GM06990 (cell line): ENCODE measurements around the gene AGPS.

Source experiments
- DNase-seq: peaks from one replicate; pipeline ENCODE4 v3.0.0-alpha.2; 2011; ENCODE audit not compliant: insufficient read length; ENCODE audit errors: extremely low read depth
- H3K27me3 ChIP-seq: replicated peaks from 2 replicates; pipeline ENCODE4 v1.6.0; 2011; ENCODE audit warnings: low read length; ENCODE audit not compliant: control insufficient read depth, insufficient read depth
- H3K36me3 ChIP-seq: 2 replicates; pipeline ENCODE4 v1.5.1; 2011; ENCODE audit warnings: low read length; ENCODE audit not compliant: control insufficient read depth, insufficient read depth
- H3K4me3 ChIP-seq: replicated peaks from 2 replicates; pipeline ENCODE4 v1.5.1; 2011; ENCODE audit warnings: low read depth, mild to moderate bottlenecking, control low read depth, low read length
- TF ChIP-seq, protein P1 (sequence below): IDR thresholded peaks from 2 replicates; pipeline ENCODE4 v1.5.1; 2011; ENCODE audit warnings: low read length, control low read depth, mild to moderate bottlenecking, inconsistent platforms; ENCODE audit not compliant: insufficient read depth, poor library complexity, severe bottlenecking

AGPS gene

DNA sequence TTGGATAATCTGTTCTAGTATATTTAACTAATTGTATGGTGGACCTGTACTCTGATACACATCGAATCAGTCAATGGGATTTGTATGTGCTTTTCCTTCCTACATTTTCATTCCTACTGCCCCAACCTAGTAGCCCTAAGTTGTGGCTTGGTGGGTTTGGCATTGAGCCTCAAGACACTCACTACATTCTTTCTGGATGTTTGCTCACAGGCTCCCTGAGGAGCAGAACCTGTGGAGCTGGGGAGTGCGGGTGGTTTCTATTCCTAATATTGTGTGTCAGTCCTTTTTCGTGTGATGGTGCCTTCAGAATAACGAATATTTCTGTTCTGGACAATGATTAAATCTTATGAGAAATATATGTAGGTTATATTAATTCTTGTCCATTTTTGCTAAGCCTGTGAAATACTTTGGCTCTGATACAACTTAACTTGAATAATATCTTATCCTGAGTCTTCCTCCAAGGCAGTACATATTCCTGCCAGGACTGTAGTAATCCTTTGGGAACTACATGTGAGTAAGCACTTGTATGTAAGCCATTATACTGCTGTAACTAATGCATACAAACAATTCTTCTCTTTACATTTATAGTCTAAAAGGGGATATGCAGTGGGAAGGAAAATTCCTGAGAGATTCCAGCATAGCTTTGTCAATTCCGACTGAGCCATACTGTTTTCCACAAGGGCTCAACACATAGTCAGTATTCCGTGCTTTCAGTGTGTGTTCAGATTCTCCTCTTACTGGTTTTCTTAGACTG, 150.6 kb downstream of the AGPS start:
- TF ChIP-seq, protein P1, sequence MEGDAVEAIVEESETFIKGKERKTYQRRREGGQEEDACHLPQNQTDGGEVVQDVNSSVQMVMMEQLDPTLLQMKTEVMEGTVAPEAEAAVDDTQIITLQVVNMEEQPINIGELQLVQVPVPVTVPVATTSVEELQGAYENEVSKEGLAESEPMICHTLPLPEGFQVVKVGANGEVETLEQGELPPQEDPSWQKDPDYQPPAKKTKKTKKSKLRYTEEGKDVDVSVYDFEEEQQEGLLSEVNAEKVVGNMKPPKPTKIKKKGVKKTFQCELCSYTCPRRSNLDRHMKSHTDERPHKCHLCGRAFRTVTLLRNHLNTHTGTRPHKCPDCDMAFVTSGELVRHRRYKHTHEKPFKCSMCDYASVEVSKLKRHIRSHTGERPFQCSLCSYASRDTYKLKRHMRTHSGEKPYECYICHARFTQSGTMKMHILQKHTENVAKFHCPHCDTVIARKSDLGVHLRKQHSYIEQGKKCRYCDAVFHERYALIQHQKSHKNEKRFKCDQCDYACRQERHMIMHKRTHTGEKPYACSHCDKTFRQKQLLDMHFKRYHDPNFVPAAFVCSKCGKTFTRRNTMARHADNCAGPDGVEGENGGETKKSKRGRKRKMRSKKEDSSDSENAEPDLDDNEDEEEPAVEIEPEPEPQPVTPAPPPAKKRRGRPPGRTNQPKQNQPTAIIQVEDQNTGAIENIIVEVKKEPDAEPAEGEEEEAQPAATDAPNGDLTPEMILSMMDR = no peak
- H3K36me3 ChIP-seq = no peaks in the 10 kb centered on the region
- no peaks in the 10 kb centered on the region for H3K27me3 ChIP-seq
- no peak for DNase-seq
- no peak overlapping the region for H3K4me3 ChIP-seq

DNA sequence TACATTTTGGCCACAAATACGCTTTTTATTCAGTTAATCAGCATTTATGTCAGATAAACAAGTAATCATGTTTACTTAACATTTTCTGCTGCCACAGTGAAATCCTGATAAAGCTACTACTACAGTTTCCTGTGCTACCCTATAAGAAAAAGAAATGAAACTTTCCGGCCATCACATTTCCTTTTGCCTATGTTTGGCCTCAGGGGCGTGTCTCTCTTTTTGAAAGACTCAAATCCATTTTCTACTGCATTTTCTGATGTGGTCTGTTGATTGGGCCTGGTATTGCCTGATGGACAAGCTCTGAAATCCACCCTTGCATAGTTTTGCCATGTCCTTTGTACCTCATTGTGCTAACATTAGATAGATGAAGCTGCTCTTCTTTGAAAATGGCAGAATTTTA, 152.6 kb downstream of the AGPS start:
- TF ChIP-seq, protein P1 = no peak

DNA sequence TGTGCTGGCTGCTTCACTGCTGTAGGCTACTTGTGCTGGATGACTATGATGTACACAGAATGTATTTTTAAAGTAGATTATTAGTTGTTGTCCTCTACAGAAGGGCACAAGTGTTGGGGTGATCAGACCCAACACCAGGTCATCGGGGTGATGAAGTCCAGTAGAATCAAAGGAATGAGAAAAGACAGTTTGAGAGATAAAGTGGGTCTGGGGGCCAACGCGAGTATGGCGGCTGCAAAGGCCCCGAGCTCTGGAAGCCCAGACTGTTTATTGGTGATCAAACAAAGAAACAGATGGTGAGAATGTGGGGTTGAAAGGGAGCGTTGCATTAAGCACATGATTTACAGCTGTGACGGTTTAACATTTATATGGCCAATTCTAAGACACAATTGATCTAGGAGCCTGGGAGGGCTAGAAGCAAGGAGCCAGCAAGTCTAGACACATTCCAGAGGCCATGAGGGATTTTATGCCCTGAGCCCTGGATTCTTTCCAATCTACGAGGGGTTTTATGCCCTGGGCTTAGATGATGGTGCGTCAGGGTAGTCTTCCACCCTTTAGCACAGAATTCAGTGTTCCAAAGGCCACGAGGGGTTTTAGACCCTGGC, 153.5 kb downstream of the AGPS start:
- Histone ChIP-seq H3K36me3 (no peaks in the 10 kb centered on the region), H3K27me3 (no peaks in the 10 kb centered on the region), H3K4me3 (no peak overlapping the region)
- no peak for DNase-seq
- TF ChIP-seq, protein P1 = no peak

More for the DNA sequence above, 152.6 kb downstream of the AGPS start:
- DNase-seq = peak; percentile 19
- Histone ChIP-seq H3K4me3 (no peak overlapping the region), H3K27me3 (no peaks in the 10 kb centered on the region), H3K36me3 (no peaks in the 10 kb centered on the region)

DNA sequence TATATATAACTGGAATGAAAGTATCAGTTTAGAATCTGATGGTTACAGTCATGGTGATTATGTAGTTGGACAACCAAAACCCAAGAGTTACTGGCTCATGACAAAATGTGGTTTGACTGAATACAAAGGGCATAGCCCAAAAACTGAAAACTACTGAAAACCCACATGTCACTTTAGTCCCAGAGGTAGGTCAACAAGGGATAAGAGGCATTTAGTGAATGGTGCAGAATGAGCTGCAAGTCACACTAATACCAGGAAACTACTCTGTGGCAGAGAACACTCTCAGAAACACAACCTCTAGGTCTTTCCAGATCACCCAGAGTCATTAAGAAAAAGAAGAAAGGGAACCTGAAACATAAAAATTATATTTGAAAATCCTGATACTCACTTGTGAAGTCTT, 154.5 kb downstream of the AGPS start:
- Histone ChIP-seq H3K4me3 (no peak overlapping the region), H3K27me3 (no peaks in the 10 kb centered on the region), H3K36me3 (no peaks in the 10 kb centered on the region)
- DNase-seq = peak; percentile 74
- TF ChIP-seq, protein P1 = no peak

DNA sequence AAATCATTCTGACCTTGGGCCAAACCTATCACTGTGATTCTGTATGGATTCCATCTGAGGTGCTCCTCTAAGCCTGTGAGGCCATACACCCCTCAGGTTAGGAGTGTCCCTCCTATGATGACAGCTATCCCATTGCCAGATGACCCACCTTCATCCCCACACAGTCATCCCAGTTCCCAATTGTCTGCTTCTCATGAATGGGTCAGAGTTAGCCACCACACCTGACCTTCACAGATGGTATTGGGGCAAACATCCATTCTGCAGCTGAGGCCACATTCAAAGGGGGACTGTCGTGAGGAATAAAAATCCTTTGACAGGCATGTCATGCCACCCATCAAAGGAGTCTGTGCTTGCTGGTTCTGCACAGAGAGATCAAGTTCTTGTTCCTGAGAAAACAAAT, 155.2 kb downstream of the AGPS start:
- TF ChIP-seq, protein P1 = no peak
- Histone ChIP-seq H3K36me3 (no peaks in the 10 kb centered on the region), H3K27me3 (no peaks in the 10 kb centered on the region), H3K4me3 (no peak overlapping the region)
- no peak for DNase-seq

DNA sequence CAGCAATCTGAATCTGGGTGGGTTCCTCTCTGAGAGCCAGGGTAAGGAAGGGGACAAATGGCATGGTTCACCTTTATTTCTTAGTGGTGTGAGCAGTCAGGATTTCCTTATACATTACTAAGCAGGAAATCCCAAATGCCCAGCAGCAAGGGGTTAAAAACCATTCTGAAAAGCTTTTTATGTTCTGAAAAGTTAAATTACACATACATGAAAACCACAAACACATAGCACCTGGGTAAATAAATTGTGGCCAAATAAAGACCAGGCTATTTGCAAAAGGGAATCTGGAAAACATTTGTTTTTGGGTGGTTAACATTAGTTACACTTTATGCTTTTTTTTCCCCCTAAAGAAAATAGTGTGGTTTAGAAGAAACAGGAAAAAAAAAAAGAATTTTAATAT, 156.1 kb downstream of the AGPS start:
- TF ChIP-seq, protein P1 = no peak
- DNase-seq = no peak
- no peaks in the 10 kb centered on the region for H3K27me3 ChIP-seq
- H3K4me3 ChIP-seq = no peak overlapping the region
- H3K36me3 ChIP-seq = no peaks in the 10 kb centered on the region
